Fibroblast of pulmonary artery (primary cell): ENCODE data around the gene RIPK3.
"Not testable (repeated sequence)": the region's sequence is repeated elsewhere in the genome, so short reads cannot be mapped to it uniquely, and the experiment has no call there.

Experiments
- DNase-seq: peaks from one replicate; pipeline ENCODE4 v3.0.0-alpha.2; 2010; ENCODE audit warnings: low read depth
- H3K4me3 ChIP-seq: replicated peaks from 2 replicates; pipeline ENCODE4 v1.5.1; 2011; ENCODE audit warnings: low read depth, mild to moderate bottlenecking, control low read depth, low read length, moderate library complexity
- TF ChIP-seq, protein P1 (sequence below): IDR thresholded peaks from 2 replicates; pipeline ENCODE4 v1.5.1; 2011; ENCODE audit warnings: mild to moderate bottlenecking, control low read depth, low read length, inconsistent platforms; ENCODE audit errors: missing control alignments

RIPK3 gene

DNA sequence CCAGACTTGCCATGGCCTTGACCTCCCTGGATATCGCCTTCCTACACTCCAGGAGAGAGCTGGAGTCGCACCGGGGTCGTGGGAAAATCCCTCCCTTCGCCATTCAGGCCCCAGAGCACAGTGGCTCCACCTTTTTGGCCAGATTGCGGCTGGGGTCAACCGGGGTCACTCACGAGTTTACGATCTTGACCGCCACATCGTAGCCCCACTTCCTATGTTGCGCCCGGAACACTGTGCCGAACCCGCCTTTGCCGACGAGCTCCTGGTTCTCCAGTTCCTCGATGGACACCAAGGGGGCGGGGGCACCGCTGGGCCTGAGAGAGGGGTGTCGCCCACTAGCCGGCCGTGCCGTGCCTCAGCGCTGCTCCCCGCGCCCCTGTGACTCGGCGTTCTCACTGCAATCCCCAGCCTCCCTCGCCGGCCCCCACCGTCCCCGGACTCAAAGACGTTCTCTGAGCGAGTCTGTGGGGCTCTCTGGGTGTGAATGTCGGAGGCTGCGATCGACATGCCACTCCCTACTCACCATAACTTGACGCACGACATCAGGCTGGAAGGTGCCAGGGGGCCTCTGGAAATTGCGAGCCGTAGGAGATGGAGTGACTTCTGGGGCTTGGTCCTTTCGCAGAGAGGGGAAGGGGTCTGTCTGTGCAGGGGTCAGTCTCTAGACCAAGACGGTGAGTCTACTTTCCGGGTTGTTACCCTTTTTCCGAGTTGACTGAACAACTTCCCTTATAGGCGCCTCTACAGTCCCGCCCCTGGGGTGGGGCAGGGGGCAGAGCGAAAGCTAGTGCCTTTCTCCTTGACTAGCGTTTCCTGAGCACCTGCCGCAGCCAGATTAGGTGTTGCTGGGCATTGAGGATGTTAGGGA, at the start of gene RIPK3:
Gene RIPK3, minus strand, starts transcription at position 708 of the 868 bp plus-strand sequence. Its CDS starts 165 bp downstream, at position 543.
- H3K4me3 ChIP-seq: peak within 1 kb of the TSS; percentile 35
- no peak for DNase-seq
- TF ChIP-seq, protein P1, sequence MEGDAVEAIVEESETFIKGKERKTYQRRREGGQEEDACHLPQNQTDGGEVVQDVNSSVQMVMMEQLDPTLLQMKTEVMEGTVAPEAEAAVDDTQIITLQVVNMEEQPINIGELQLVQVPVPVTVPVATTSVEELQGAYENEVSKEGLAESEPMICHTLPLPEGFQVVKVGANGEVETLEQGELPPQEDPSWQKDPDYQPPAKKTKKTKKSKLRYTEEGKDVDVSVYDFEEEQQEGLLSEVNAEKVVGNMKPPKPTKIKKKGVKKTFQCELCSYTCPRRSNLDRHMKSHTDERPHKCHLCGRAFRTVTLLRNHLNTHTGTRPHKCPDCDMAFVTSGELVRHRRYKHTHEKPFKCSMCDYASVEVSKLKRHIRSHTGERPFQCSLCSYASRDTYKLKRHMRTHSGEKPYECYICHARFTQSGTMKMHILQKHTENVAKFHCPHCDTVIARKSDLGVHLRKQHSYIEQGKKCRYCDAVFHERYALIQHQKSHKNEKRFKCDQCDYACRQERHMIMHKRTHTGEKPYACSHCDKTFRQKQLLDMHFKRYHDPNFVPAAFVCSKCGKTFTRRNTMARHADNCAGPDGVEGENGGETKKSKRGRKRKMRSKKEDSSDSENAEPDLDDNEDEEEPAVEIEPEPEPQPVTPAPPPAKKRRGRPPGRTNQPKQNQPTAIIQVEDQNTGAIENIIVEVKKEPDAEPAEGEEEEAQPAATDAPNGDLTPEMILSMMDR: no peak

DNA sequence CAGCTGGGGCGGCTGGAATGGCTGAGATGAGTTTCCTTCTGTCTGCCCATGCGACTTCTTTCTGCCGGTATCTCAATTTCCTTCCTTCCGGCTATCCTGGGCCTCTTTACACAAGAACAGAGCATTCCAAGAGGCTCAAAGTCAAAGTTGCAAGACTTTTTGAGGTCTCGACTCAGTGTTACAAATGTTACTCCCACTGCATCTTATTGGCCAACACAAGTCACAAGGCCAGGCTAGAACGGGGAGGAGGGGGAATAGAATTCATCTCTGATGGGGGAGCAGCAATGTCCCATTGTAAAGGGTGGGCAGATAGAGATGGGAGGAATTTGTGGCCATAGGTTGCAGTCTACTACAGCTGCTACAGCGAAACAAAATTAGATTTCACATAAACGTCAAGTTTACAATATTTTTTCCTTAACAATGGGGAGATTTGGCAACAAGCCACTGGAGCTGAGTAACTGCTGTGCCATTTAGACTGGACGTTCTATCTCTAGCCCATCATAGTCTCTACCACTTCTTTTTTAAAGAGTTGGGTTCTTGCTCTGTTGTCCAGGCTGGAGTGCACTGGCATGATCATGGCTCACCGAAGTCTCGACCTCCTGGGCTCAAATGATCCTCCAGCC, 49.5 kb upstream of the RIPK3 start:
- TF ChIP-seq, protein P1: no peak
- peak; percentile 87 for DNase-seq
- no peak overlapping the region for H3K4me3 ChIP-seq

DNA sequence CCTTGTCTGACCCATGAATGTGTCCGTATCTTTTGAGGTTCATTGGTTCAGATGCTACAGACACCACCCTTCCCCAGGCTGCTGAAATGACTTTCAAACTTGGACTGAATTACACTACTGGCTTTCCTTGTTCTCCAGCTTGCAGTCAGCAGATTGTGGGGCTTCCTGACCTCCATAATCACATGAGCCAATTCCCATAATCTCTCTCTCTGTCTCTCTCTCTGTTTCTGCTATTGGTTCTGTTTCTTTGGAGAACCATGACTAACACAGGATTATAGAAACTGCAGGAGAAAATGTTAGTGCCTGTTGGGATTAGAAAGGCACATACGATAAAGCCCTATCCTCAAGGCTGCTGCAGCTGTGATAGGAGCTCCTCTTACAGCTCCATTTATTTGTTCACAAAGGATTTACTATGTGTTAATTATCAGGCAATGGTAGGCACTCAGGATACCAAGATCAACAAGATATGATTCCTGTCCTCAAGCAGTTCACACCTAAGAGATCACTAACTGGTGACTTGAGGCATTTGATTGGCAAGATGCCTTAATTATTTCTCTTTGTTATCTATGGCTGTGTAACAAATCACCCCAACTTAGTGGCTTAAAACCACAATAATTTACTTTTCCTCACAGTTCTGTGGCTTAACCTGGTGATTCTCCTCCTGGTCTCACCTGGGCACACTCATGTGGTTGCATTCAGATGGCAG, 48.8 kb upstream of the RIPK3 start:
- DNase-seq: no peak
- TF ChIP-seq, protein P1: no peak

DNA sequence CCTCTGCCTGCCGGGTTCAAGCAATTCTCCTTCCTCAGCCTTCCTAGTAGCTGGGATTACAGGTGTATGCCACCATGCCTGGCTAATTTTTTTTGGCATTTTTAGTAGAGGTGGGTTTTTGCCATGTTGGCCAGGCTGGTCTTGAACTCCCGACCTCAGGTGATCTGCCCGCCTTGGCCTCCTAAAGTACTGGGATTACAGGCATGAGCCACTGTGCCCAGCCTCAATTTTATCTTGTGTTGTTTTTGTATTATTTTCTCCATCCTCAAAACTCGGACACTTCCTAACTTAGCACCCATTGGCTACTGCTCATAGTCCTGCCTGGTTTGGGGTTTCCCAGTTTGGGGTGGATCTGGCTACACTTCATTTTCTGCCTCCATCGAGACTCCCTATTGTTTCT, 47.8 kb upstream of the RIPK3 start:
- H3K4me3 ChIP-seq, DNase-seq: not testable (repeated sequence)

More for the DNA sequence above, 48.8 kb upstream of the RIPK3 start:
- H3K4me3 ChIP-seq: no peak overlapping the region

DNA sequence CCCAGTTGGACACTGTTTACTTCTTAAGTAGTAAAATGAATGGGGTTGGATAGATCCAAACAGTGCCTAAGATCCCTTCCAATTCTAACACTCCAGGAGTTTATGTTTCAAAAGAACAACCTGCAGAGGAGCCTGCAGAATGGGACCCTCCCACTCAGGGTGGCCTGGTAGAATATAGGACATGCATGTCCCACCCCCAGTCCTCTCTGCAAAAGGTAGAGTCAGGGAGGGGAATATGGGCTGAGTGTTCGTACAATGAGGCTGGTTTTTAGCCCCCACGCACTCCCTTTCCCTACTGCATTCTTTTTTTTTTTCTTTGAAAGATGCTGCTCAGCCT, 47.2 kb upstream of the RIPK3 start:
- no peak overlapping the region for H3K4me3 ChIP-seq
- DNase-seq: no peak
- TF ChIP-seq, protein P1: no peak

DNA sequence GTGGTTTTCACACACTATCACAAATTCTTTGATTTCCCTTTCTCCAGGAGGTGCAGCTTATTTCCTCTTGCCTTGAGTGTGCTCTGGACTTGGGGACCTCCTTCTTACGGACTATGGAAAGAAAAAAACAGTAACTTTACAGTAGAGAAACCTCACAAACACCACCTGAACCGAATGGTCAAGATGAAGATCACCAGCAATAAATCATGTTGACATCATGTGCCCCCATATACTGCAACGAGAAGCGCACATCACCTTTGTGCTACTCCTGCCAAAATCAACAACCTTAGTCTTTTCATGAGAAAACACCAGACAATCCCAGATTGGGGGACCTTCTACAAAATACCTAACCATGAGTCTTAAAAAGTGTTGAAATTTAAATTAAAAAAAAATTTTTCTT, 45.7 kb upstream of the RIPK3 start:
- no peak overlapping the region for H3K4me3 ChIP-seq
- DNase-seq: no peak
- TF ChIP-seq, protein P1: no peak

DNA sequence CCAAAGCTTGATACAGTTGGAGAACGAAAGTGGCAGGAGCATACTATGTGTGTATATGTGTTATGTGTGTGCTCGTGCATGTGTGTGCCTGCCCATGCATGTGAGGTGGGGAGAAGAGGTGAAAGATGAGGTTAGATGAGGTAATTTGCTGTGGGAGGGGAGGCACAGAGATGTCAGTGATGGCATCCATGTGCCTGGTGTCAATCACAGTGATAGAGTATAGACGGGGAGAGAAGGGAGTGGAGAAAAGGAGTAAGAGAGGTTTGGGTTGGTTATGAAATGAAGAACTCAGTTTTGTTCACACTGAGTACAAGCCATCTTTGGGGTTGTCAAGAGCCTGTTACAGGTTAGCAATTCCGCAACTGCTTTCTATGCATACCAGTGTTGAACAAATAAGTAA, 44.4 kb upstream of the RIPK3 start:
- no peak for DNase-seq
- TF ChIP-seq, protein P1: no peak
- no peak overlapping the region for H3K4me3 ChIP-seq
